COR-L47 (cell line): Measurements from ENCODE around the gene ZNF132.
"Not testable (repeated sequence)": the region's sequence is repeated elsewhere in the genome, so short reads cannot be mapped to it uniquely, and the experiment has no call there.

Source experiments
- DNase-seq: peaks from one replicate; lab custom pipeline; 2025; lab: John Stamatoyannopoulos, UW

The ZNF132 gene

DNA sequence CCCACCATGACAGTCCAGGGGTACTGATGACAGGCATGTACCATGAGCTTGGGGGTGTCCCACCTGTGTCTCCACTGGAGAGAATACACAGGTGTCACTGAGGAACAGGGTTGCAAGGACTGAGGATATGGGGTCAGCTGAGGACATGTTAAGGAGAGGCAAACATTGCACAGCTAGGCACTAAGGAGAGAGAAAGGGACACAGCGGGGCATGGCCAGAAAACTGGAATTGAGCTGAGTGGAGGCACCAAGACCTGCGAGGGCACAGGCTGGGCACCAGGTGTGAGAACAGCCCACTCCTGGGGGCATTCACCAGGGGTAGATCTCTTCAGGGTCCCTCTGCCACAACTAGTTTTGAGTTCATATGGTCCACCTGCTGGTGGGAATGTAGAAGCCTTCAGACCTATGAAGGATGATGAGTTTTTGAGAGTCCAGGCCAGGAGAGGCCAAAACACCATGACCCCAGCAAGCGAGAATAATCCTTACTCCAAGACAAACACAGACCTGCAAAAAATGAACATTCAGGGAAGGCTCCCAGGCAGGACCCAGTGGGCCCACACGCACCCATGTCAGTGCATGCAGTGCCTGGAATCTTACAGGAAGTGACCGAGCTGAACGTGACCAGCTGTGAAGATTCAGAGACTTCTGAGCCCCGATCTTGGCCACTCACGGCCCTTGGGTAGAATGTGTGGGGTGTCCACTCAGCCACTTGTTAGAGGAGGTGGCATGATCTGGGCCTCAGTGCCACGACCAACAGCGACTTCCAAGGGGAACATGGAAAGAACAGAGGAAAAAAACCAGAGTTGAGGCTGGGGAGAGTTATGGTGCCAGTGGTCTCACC is 32.9 kb downstream of the ZNF132 start:
- no peak for DNase-seq

DNA sequence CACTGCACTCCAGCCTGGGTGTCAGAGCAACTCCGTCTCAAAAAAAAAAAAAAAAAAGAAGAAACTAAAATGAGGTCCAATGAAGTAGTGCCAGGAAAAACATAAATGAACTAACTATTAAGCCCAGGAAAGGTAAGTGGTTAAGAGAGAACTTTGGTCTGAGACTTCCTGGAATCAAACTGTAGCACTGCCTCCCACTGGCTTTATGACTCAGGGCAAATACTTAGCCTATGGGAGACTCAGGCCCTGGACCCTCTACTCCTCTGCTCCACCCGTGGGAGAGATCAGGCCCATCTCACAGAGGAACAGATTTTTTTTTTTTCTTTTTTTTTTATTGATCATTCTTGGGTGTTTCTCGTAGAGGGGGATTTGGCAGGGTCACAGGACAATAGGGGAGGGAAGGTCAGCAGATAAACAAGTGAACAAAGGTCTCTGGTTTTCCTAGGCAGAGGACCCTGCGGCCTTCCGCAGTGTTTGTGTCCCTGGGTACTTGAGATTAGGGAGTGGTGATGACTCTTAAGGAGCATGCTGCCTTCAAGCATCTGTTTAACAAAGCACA is 36.0 kb downstream of the ZNF132 start:
- DNase-seq = not testable (repeated sequence)

- DNase-seq = no peak
Observed at GRCh38 chr19:58401840-58402421, 38.0 kb downstream of the ZNF132 start.

DNA sequence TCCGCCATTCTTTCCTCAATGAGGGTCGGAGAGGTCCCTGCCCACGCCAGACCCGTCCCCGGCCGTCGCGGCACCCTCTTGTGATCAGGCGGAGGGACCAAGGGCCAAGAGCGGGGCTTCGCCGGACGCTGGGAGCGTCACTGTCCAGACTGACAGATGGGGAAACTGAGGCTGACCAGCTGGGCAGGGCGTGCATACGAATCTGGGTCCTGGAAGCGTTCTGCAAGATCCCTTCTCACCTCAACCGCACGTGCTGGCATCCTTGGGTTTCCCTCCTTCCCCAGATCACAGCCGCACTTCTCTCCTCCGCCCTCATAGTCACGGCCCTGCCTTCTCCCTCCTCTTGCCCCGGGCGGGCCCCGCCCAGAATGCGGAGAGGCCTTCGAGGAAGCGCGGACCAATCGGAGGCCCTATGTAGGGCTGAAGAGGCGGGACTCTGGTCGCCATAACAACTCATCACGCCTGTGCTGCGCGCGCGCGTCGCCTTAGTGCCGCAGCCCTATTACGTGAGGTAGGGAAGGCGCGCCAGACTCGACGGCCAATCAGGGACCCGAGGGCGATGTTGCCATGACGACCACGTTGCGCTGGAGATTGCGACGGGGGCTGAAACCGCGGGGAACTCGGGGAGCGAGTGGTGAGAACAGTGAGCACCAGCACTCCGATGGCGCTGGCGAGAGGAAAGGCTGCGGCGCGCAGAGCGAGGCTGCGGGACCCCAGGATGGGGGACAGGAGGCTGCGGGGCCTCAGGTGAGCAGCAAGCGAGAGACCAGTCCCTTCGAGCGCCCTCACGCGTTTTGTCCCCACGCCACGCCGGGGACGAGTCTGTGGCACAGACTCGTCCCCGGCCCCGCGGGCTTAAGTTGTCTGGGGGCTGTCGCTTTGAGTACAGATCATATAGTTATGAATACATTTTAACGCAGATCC is 38.8 kb downstream of the ZNF132 start:
- peak; percentile 100 for DNase-seq

- DNase-seq = peak; percentile 25
Observed at GRCh38 chr19:58400316-58400915, 39.5 kb downstream of the ZNF132 start.

- no peak for DNase-seq
Observed at GRCh38 chr19:58399903-58400302, 40.0 kb downstream of the ZNF132 start.

- DNase-seq = no peak
Observed at GRCh38 chr19:58398545-58398944, 41.4 kb downstream of the ZNF132 start.

GRCh38 chr19:58398087-58398486 is 41.9 kb downstream of the ZNF132 start:
- no peak for DNase-seq

GRCh38 chr19:58397533-58398037 is 42.4 kb downstream of the ZNF132 start:
- DNase-seq = no peak

DNA sequence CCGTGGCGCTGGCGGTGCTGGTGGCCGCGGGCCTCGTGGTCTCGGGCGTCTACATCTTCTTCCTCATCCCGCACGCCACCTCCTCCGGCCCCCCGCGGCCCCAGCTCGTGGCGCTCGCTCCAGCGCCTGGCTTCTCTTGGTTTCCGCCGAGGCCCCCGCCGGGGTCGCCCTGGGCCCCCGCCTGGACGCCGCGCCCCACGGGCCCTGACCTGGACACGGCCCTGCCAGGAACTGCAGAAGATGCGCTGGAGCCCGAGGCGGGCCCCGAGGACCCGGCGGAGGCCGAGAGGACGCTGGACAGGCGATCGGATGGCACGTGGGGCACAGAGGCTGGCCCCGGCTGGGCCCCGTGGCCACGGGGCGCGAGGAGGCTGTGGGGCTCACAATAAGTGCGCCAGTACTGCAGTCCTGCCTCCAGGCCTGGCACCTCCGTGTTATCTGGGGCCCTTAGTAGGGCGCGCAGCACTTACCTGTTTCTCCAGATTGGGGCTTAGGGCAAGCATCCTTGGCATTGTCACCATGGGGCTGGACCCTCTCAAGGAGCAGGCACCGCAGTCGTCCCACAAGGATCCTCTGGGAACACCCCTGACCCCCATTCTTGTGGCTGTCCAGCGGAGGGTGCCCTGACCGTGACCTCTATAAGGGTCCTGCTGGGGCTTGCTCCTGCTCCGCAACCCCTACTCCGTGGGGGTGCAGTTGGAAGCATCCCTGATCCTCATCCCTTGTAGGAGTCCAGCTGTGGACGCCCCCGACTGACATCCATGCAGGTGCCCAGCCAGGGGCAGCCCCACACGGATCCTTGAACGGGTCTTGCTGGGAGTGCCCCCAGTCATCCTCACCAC is 43.0 kb downstream of the ZNF132 start:
- DNase-seq = no peak

DNA sequence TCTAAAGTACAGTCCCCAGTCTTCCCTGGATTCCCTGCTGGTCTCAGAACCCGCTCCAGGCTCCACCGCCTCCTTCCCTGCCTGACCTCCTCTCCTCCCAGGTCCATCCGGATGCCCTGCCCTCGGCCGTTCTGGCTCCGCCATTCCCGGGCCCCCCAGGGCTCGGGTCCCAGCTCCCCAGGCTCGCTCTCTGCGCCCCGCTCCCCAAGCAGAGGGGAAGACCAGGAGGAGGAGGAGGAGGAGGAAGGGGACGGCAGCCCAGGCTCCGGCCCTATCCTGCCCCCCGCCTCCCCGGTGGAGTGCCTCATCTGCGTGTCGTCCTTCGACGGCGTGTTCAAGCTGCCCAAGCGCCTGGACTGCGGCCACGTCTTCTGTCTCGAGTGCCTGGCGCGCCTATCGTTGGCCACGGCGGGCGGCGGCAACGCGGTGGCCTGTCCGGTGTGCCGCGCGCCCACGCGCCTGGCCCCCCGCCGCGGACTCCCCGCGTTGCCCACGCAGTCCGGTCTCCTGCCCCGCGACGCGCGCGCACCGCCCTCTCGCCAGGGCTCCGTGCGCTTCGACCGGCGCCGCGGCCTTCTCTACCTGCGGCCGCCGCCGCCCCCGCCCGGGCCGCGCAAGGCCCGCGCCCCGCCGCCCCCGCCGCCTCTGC is 43.9 kb downstream of the ZNF132 start:
- no peak for DNase-seq

GRCh38 chr19:58395220-58395978 is 44.6 kb downstream of the ZNF132 start, which contains the start of gene RNF225:
Gene RNF225, plus strand, starts transcription at chr19:58395656. Its CDS starts 434 bp downstream, at chr19:58396090.
- DNase-seq = no peak

GRCh38 chr19:58394821-58395219 is 45.1 kb downstream of the ZNF132 start:
- no peak for DNase-seq

GRCh38 chr19:58393725-58394033 is 46.3 kb downstream of the ZNF132 start:
- DNase-seq = no peak

GRCh38 chr19:58392945-58393724 is 46.8 kb downstream of the ZNF132 start:
- no peak for DNase-seq

DNA sequence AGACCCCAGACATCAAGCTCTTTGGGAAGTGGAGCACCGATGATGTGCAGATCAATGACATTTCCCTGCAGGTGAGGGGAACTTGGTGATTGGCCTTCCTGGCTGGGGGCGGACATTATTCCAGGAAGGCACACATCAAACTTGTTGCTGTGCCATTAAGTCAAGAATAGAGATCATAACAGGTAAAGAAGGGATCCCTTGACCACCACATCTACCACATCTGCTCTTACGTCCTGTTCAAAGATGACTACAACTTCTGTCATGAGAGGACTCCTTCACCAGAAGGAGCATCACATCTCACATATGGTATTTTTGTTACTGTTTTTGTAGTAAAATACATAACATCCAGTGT is 51.8 kb downstream of the ZNF132 start:
- DNase-seq = no peak

- no peak for DNase-seq
Observed at GRCh38 chr19:58387338-58388174, 52.4 kb downstream of the ZNF132 start.
